Measurements from ENCODE around the gene SPDYE17.
"Not testable (repeated sequence)": the region's sequence is repeated elsewhere in the genome, so short reads cannot be mapped to it uniquely, and the experiment has no call there.

SPDYE17 gene

DNA sequence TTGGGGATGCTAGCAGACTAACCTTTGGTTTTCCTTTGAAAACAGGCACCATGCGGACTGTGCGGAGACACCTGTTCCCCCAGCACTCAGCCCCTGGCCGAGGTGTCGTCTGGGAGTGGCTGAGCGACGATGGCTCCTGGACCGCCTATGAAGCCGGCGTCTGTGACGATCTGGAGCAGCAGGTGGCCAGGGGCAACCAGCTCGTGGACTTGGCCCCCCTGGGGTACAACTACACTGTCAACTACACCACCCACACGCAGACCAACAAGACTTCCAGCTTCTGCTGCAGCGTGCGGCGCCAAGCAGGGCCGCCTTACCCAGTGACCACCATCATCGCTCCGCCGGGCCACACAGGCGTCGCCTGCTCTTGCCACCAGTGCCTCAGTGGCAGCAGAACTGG, 51.6 kb downstream of the SPDYE17 start:
- H3K4me3 ChIP-seq (ENCODE audit: low read depth, low read length); H3K4me1 ChIP-seq (ENCODE audit: control insufficient read depth, insufficient read depth, low read length); H3K36me3 ChIP-seq (ENCODE audit: control insufficient read depth, insufficient read depth, low read length); H3K27me3 ChIP-seq (ENCODE audit: control insufficient read depth, insufficient read depth, low read length); H3K9me3 ChIP-seq (ENCODE audit: control insufficient read depth, insufficient read depth, low read length); H3K9ac ChIP-seq (ENCODE audit: low read depth, low read length): not testable (repeated sequence)

- H3K9ac ChIP-seq (ENCODE audit: low read depth, low read length); H3K4me3 ChIP-seq (ENCODE audit: low read depth, low read length); H3K36me3 ChIP-seq (ENCODE audit: control insufficient read depth, insufficient read depth, low read length); H3K4me1 ChIP-seq (ENCODE audit: control insufficient read depth, insufficient read depth, low read length); H3K27me3 ChIP-seq (ENCODE audit: control insufficient read depth, insufficient read depth, low read length); H3K9me3 ChIP-seq (ENCODE audit: control insufficient read depth, insufficient read depth, low read length): not testable (repeated sequence)
Measured at GRCh38 chr7:76977761-76978367, 54.3 kb downstream of the SPDYE17 start.

GRCh38 chr7:76974793-76975579, 57.2 kb downstream of the SPDYE17 start:
- H3K4me3 ChIP-seq (ENCODE audit: low read depth, low read length); H3K9me3 ChIP-seq (ENCODE audit: control insufficient read depth, insufficient read depth, low read length); H3K4me1 ChIP-seq (ENCODE audit: control insufficient read depth, insufficient read depth, low read length): not testable (repeated sequence)

DNA sequence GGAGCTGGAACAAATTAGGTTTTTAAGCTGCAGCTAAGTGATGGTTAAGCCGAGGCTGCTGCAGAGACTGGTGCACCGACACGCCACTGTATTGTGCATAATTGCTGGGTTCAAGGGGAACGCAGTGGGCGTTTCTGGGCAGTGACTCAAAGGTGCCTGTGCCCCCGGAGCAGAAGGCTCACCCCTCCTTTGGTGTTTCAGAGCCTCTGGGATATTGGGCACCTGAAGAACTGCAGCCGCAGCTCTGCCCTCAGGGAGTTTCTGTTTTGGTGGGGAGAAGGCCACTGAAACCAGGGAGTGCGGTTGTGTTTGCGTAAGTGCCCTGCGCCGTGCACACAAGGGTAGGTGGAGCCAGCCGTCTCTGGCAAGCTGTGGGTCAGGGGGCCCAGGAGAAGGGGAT, 57.8 kb downstream of the SPDYE17 start:
- H3K4me3 ChIP-seq (ENCODE audit: low read depth, low read length); H3K4me1 ChIP-seq (ENCODE audit: control insufficient read depth, insufficient read depth, low read length); H3K9ac ChIP-seq (ENCODE audit: low read depth, low read length); H3K9me3 ChIP-seq (ENCODE audit: control insufficient read depth, insufficient read depth, low read length); H3K27me3 ChIP-seq (ENCODE audit: control insufficient read depth, insufficient read depth, low read length); H3K36me3 ChIP-seq (ENCODE audit: control insufficient read depth, insufficient read depth, low read length): not testable (repeated sequence)

More at GRCh38 chr7:76974793-76975579, 57.2 kb downstream of the SPDYE17 start:
- H3K27me3 ChIP-seq (ENCODE audit: control insufficient read depth, insufficient read depth, low read length); H3K36me3 ChIP-seq (ENCODE audit: control insufficient read depth, insufficient read depth, low read length); H3K9ac ChIP-seq (ENCODE audit: low read depth, low read length): not testable (repeated sequence)

DNA sequence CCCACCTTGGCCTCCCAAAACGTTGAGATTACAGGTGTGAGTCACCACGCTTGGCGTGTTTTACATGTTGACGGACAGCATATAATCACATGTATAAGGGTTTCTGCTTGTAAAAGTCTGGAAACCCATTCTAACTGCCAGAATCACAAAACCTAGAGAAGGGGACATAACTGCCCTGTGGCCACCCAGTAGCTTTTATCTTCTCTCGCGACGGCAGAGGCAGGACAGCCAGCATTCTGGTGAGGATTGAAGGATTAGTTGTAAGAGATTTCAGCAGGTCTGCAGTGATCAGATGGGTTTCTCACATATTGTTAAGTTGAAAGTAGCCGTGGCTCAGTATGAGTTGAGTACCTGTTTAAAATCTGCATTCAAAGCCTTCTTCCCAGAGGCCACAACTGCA, 59.8 kb downstream of the SPDYE17 start:
- H3K4me1 ChIP-seq (ENCODE audit: control insufficient read depth, insufficient read depth, low read length); H3K9me3 ChIP-seq (ENCODE audit: control insufficient read depth, insufficient read depth, low read length); H3K4me3 ChIP-seq (ENCODE audit: low read depth, low read length); H3K27me3 ChIP-seq (ENCODE audit: control insufficient read depth, insufficient read depth, low read length); H3K9ac ChIP-seq (ENCODE audit: low read depth, low read length); H3K36me3 ChIP-seq (ENCODE audit: control insufficient read depth, insufficient read depth, low read length): not testable (repeated sequence)
